Pulmonary artery endothelial cell (primary cell): Measurements from ENCODE around the gene GABRB1. TPM values are rescaled to one million over a fixed set of nuclear protein-coding genes. Genes with fewer than 3 reads are reported as not detected.

Source experiments
- DNase-seq: peaks from one replicate; pipeline ENCODE4 v3.0.0-alpha.2; 2011; ENCODE audit warnings: low read depth, low spot score
- total RNA-seq: library from RNA; depleted of rRNA; stranded (reverse); fragments of >200 nt; gene quantifications from 2 replicates; pipeline ENCODE4 v1.2.3, GENCODE V29; 2014

Gene GABRB1
- total RNA-seq, 1 donor from 2014 or later, result not detected

DNA sequence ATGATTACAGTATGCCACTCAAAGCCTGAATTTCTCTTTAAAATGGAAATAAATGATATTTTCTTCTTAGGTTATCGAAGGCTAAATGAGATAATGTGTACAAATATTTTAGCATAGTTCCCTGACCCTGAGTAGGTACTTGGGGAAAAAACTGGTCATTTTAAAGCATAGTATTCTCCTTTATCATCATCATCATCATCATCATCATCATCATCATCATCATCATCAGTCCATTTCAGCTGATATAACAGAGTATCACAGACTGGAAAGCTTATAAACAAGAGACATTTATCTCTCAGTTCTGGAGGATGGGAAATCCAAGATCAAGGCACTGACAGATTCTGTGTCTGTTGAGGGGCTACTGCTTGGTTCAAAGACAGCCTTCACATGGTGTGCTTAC lies 13.9 kb downstream of the GABRB1 start:
- no peak for DNase-seq

DNA sequence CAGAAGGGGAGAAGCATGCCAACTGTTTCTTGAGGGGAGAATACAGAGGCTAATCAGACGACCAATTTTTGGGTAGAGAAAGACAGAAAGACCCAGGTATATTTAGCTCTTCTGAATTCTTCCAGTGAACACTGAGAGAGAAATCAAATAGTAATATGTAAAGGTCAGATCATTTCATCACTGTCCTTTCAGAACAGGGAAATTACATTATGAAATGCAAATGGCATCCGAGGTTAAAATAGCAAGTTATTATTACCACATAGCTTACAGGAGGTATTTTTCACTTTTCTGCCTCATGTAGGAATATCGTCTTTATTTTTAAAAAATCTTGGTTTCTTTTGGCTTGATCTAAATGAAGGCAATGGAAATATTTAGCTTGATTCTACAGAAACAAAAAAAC lies 18.0 kb downstream of the GABRB1 start:
- no peak for DNase-seq

DNA sequence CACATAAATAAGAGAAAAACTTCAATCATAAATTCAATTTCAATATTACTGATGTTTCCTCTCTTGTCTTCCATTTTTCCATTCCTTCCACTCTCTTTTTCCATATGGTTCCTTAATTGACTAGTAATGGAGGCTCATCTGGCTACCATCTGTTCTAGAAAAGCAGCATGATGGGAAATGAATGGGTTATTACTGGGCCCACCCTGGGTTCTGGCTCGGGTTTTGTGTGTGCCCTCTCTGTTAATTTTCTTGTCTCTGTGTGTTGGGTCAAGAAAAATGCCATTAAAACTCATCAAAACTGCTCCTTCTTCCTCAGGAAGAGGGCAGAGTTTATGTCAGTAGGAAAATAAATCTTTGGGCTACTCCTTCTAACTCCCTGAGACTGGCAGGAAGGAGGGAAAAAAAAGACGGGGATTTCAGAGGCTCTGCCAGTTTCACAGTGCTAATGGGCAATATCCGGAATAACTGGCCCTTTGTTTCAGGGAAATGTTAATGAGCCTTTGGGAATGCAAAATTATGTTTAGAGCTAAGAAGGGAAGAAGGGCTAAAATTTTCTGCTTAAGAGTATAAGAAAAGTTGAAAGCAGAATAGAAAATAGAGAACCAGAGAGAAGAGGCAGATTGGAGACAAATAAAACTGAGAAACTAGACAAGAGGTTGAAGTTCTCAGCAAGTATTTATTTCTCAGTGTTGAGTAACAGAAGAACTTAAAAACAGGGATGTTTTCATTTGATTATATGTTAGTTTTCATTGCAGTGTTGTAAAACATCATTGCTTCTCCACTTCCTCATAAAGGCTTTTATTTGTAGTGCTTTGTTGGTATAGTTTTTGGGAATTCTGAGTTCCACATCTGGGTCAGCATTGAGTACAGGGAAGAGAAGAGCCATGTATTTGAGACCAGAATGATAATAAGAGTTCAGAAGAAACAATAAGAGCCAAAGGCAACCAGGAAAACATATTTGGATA lies 19.7 kb downstream of the GABRB1 start:
- DNase-seq, result no peak

DNA sequence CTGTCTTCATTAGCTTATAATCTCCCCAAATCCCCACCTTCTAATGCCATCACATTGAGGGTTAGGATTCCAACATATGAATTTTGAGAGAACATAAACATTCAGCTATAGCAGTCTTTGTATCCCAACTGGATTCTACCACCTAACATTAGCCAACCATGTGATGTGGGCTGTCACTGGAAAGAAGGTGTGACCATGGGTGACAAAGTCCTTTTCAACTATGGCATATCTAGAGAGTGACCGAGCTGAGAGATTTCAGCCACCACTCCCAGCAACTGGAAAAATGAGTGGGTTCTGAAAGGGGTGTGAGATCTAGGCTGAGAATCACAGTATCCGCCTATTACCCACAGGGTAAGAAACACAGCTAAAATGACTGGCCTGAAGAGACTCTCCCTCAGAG lies 22.1 kb downstream of the GABRB1 start:
- no peak for DNase-seq

DNA sequence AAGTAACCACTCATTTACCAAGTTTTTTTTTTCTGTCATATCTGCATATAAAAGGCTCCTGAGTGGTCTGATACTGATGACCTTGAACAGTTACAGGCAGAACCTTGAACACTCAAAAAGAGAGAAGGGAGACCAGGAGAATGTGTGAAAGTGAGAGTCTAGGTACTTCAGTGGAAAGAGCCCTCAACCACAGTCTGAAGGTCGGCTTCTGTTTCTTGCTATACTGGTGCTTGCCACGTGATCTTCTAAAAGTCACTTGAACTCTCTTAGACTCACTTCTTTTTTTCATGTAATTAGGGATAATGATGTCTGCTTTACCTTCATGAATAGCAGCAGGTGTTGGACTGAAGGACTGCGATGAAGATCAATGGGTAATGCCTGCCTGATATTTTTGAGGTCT lies 22.8 kb downstream of the GABRB1 start:
- DNase-seq, result no peak

DNA sequence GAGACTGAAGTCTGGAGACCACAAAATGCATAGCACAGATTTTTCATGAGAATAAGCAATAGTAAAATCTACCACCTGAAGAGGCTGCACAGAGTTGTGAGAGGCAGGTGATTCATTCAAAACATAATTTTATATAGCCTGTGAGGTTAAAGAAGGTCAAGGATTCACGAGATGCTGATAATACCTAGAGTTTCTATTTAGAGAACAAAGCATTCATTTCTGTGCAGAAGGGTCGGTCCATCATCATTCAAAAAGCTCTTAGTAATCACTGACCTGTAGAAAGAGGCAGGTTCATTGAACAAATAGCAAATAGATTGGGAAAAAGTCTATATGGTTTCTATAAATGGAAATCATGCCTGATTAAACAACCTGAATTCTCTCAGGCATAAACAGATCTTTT lies 26.6 kb downstream of the GABRB1 start:
- no peak for DNase-seq

DNA sequence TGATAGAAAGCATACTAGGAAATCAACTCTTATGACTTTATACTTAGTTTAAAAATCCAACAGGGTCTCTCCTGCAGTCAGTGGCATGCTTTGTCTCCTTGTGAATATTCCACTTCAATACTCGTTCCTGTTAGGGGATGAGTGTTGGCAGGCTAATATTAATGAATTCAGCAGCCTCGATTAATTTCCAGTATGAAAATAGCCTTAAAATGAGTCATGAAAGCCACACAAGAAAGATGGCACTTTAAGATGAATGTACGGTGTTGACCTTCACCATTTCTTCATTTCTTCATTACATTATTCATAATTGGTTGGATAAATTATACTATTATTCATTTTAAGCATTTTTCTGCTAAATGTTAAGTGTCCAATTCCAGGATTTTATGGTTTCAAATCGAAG lies 29.2 kb downstream of the GABRB1 start:
- no peak for DNase-seq

DNA sequence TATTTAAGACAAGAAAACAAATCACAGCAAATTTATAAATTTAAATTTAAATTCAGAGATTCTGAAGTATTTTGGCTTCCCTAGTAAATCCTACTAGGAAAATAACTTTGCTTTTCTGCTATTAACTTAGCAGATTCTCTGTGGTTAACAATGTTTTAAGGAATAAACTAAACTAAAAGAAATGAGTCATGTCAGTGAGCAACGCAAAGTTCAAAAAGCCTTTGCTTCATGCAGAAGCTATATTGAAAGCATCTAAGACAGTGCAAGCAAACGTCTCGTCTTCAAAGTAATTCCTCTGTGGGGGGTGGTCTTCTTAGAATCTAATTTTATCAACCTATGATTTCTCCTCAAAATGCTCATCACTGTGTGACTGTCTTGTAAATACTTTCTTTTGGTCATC lies 30.1 kb downstream of the GABRB1 start:
- DNase-seq, result no peak

DNA sequence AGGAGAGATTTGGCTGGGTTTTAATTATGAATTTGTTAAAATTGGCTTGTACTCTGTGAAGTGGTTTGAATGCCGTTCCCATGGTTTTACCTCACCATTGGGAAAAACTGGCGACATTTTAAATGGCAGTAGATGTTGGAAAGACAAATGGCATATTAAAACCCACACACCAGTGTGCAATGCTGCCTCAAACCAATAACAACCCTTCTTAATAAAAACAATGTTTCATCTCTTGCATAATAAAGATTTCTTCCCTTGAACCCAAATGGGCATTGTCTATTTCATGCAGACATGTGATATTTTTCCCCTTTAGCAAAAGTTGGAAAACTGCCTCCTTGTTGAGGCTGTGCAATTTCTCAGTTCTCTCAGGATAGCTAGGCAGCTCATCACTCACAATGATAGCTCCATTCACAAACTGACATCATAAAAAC lies 33.7 kb downstream of the GABRB1 start:
- DNase-seq, result no peak

DNA sequence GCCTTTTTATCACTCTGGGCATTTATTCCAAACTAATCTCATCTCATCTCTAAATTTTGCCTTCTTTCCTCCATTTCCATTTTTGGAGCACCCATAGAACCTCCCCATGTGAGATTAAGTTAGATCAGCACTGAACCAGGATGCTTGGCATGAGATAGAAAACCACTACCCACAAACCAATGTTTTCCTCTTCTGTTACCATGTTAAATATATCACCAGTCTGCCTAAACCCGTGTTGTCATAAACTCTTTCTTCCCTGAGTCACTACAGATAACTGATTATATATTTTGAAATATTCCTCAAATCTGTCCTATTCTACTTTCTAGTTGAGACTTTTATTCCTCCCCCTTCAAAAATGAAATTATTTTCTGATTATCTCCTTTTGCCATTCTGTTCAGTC lies 37.6 kb downstream of the GABRB1 start:
- DNase-seq, result no peak

DNA sequence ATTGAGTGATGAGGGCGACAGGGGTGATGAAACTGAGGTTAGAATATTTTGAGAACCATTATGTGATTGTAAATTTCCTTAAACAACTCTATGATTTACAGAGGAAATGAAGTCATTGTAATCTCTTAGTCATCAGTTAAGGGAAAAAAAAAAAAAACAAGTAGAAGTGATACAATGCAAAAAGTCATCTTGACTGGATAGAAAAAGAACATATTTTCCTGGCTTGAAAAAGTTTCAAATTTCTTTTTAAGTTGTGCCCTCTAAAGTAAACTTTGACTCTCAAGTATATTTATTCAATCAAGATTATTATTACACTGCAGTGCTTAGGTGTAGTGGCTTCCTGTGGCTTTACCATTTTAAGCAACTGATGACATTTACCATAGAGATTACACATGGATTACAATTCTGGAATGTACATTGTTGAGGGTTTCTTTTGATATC lies 40.6 kb downstream of the GABRB1 start:
- no peak for DNase-seq

DNA sequence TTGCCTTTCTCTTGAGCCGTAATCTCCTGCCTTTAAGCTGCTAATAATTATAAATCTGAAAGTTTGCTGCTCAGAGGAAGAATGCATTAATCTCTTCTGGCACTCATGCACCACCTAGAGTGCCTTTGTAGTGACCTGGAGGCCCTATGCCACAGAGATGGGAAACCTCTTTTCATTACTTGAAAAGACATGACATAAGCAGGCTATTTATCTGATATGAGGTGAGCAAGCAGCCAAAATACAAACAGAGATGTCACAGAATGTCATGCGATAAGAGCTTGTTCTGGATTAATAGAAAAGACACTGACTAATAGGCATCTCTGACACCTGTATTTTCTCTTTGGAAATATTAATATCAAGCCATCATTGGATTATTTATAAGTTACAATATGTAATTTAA lies 42.3 kb downstream of the GABRB1 start:
- no peak for DNase-seq

DNA sequence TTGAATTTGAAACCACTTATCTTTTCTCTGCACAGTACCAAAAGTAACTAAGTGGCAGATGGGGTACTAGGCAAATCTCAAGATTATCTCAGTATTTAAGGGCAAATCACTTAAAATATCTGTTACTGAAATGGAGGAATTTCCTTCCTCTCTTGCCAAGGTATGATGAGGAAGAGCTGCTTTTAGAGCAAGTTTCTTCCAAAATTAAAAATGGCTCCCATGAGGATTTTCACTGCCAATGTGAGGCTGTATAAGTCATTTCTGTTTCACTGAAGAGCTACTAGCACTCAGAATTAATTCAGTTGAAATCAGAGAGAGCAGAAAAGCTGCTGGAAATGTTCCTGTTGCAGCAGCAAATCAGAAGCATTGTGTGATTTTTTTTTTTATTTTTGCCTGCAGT lies 43.4 kb downstream of the GABRB1 start:
- no peak for DNase-seq

DNA sequence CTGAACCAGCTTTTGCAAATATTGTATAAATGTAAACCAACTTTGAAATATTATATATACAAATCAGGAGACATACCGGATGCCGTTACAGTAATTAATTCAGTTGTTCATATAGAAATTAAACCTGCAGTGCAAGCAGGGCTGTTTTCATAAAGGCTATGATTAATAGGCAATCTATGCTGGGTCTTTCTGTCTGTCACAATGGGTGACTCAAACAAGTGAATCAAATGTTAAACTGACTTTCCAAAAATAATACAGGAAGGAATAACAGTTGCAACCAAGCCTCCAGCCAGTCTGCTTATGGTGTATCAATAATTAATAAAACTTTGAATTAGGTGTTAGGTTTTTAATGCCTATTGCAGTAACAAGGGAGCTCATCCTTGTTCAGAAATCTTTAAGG lies 43.9 kb downstream of the GABRB1 start:
- no peak for DNase-seq

DNA sequence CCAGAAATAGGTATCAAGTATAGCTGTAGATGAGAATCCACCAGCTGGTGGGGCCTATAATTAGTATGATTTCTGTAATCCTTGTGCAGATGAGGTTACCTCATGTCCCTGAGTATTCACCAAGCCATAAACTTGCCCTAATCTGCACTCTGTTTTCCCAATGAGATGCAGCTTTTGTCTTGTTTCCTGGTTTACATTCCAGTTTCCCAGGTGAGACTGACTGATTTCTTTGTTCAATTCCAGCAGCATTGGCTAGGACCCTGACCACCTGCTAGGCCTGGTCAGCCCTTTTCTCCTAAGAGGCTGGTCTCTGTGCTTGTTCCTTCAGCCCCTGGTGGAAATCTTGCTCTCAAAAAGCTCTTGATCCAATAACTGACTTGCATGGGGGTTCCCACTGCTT lies 44.6 kb downstream of the GABRB1 start:
- DNase-seq, result no peak

DNA sequence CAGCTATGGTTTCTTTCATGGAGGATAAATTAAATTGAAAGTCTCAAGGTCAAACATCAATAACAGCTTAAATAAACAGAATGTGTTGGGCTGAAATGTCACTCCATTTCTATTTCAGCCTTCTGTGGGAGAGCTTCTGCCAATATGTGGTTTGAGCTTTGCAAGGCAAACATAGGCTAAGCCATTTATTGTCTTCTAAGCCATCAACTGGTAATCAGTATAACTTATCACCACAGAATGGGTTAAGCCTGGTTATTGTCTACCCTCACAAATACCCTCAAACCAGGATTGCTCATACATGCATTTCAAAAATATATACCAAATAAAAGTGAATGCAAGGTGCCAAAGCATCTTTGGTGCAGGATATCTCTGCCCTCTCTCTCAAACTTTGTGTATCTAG lies 52.7 kb downstream of the GABRB1 start:
- DNase-seq, result no peak

DNA sequence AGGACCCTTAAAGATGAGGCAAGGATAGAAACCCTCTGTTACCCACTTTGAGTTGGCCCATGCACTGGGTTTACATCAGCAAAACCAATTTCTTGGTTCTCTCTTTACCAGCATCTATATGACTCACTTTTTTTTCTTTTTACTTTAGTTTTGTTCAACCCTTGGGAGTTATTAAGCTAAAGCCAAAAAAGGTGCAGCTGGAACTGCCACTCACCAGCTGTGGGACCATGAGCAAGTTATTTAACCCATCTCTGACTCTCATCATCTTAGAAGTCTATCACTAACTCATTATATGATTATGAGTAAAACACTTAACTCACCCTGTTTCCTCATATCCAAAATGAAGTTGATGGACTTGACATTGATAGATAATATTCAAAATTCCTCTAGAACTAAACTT lies 53.4 kb downstream of the GABRB1 start:
- DNase-seq, result no peak

DNA sequence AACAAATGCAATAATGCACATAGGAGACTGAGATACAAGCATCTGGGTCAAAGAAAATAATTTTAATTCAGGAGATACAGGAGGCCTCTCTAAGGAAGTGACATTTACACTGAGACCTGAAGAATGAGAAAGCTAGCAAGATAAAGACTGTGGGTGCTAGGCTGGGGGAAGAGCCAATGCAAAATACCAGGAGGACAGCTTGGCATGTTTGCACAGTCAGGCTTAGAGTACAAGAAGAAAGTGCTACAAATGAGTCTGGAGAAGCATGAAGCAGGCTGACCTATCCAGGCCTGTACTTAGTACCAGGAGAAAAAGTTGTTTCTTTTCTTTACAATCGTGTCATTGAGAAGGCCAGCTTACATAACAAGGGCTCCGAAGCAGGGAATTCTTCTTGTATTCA lies 56.9 kb downstream of the GABRB1 start:
- DNase-seq, result no peak

DNA sequence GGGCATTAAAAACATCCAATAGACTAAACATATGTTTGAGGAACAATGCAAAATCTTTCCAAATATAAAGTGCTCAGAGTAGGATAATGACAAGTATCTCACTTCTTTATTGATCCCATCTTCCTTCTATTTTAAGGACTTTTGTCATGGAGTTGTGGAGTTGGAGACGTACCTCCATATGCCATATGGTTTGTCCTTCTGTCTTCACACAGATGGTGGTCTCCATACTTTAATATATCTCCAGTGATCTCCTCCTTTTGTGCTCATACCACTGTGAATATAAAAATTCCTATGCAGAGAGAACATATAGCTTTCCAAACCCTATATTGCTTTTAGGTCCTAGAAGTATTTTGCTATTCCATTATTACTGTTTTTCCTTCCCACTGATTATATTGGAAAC lies 64.5 kb downstream of the GABRB1 start:
- DNase-seq, result no peak

DNA sequence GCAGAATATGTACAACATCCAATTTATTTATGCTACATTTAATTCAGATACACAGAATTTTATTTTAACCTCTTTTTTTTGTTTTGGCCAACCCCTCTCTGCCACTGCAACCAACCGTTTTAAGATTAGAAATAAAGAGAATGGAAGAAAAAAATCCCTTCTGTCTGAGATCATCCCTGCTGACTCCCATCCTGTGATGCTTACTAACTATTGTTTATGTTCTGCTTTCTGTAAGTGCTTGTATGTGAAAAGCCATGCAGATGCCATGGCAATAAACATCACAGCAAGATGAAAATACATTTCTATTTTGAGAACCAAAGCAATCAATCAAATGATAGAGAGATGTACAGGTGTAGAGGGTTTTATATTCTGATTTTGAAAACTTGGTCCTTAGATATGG lies 70.1 kb downstream of the GABRB1 start:
- DNase-seq, result no peak

DNA sequence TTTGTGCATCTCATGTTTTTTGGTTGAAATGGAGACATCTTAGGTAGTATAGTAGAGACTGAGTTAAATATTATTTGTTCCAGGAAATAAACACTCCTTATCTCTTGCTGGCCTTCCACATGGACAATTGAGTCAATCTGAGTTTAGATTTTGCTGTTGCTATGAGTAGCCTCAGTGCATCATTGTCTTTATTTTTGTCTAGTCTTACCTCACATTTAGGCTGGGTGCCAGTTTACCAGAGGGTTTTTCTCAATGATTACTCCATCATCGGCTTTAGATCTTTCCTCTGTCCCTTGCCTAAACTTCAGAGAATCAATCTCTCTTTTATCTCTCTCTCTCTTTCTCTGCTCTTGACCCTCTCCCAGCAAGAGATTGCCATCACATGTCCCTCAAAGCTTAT lies 73.6 kb downstream of the GABRB1 start:
- DNase-seq, result no peak

DNA sequence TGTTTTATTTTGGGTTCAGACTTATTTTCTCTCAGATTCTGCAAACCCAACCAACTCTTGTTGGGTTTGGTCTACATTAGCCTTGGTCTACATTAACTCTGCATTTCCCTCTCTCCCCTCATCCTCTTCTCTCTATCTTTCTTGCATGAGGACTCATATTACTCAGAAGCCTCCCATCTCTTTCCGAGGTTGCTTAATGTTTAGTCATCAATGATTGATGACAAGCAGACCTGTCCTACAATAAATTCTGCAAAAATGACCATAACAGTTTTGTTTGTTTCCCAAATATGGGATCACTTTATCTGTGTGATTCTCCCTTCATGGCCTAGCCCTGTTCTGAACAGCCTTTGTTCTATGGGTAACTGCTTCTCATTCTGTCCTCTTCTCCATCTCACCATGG lies 75.2 kb downstream of the GABRB1 start:
- DNase-seq, result no peak

DNA sequence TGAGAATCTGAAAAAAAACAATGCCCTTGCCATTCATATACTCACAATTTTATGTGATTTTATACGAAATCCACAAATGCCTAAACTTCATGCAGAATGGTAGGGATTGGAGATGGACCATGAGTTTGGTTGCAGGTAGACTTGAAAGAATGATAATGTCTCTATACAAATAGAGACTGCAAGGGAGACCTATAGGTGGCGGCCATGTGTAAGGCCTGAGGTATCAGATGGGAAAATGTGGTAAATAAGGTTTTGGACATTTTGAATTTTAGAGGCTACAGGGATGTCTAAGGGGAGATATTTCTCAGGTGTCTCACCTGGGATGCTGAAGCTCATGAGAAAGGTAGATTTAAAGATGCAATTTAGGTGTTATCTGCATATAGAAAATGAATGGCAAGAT lies 78.0 kb downstream of the GABRB1 start:
- DNase-seq, result no peak
